Peyer's patch (tissue), 4 donors: ENCODE results near the gene FOXD2. TPM values are rescaled to one million over a fixed set of nuclear protein-coding genes. Genes with fewer than 3 reads are reported as not detected.
A peak's percentile ranks its signal among the peaks of the same experiment; 100 is the strongest.

ENCODE experiments used
- DNase-seq, 3 donors: peaks; one replicate each; pipeline ENCODE4 v3.0.0-alpha.2; 2017 to 2019
- H3K27ac ChIP-seq, 4 donors: fragments of 200-600 bp; sonication (generic); one replicate each; pipeline ENCODE4 v1.5.1; 2016 to 2019
- H3K27me3 ChIP-seq, 2 donors: fragments of 200-600 bp; sonication (generic); one replicate each; pipeline ENCODE4 v1.5.1; 2019
- H3K36me3 ChIP-seq, 3 donors: fragments of 200-600 bp; sonication (generic); one replicate each; pipeline ENCODE4 v1.5.1; 2016 to 2019
- H3K4me1 ChIP-seq, 4 donors: fragments of 200-600 bp; sonication (generic); one replicate each; pipeline ENCODE4 v1.5.1; 2016 to 2019
- H3K4me3 ChIP-seq, 4 donors: fragments of 200-600 bp; sonication (generic); 1 replicate in 3 of 4; 2 replicates in 1 of 4; pipeline ENCODE4 v1.5.1; 2016 to 2019; ENCODE audit warnings: mild to moderate bottlenecking in 1 of 4
- H3K9me3 ChIP-seq, 4 donors: fragments of 200-600 bp; sonication (generic); one replicate each; pipeline ENCODE4 v1.5.1; 2016 to 2019; ENCODE audit warnings: mild to moderate bottlenecking in 1 of 4
- CTCF ChIP-seq, 6 experiments: fragments of 450-650 bp in 4 of 6; fragments of 200-600 bp in 2 of 6; sonication (generic) in 1 of 6; IDR thresholded peaks; one replicate each; pipeline ENCODE4 v1.5.1; 2017 to 2019; ENCODE audit warnings: antibody characterized with exemption in 6 of 6, mild to moderate bottlenecking in 3 of 6, moderate library complexity in 1 of 6
- POLR2A ChIP-seq, 2 donors: fragments of 450-650 bp; IDR thresholded peaks; one replicate each; pipeline ENCODE4 v1.5.1; 2017; ENCODE audit warnings: antibody characterized with exemption in 2 of 2, mild to moderate bottlenecking in 2 of 2, moderate library complexity in 2 of 2
- total RNA-seq, 4 donors: library from RNA; depleted of rRNA; stranded (reverse); fragments of >200 nt; gene quantifications; one replicate each; pipeline ENCODE4 v1.1.0, GENCODE V29; 2016

FOXD2 gene
- total RNA-seq, 4 donors from 2014 or later: 1.1 to 1.5 (median 1.3) TPM; not detected in 1

- peak overlapping the region in 2 of 4 donors; percentile 29 to 48 for H3K4me3 ChIP-seq
- no peaks in the 10 kb centered on the region for H3K36me3 ChIP-seq
- H3K9me3 ChIP-seq: no peaks in the 10 kb centered on the region
- H3K27ac ChIP-seq: no peak overlapping the region
- DNase-seq: no peak
- peaks cover 0 to 22% of the 10 kb centered on the region in 2 donors for H3K27me3 ChIP-seq
- TF ChIP-seq POLR2A (IDR thresholded peaks at IDR 0.05) (no peak), CTCF (IDR thresholded peaks at IDR 0.05) (no peak)
- H3K4me1 ChIP-seq: peaks cover 0 to 5% (median 0%) of the 10 kb centered on the region in 4 donors
Observed at GRCh38 chr1:47416319-47417169, 21.3 kb upstream of the FOXD2 start.

- Histone ChIP-seq H3K9me3 (no peaks in the 10 kb centered on the region), H3K36me3 (no peaks in the 10 kb centered on the region), H3K27me3 (peaks cover 0 to 22% of the 10 kb centered on the region in 2 donors), H3K4me3 (peak overlapping the region in 2 of 4 donors; percentile 29 to 48), H3K4me1 (peaks cover 0 to 5% (median 0%) of the 10 kb centered on the region in 4 donors), H3K27ac (no peak overlapping the region)
- DNase-seq: no peak
- TF ChIP-seq CTCF (IDR thresholded peaks at IDR 0.05): no peak
- TF ChIP-seq POLR2A (IDR thresholded peaks at IDR 0.05): no peak
Observed at GRCh38 chr1:47417170-47418044, 20.4 kb upstream of the FOXD2 start.

- no peak for DNase-seq
- TF ChIP-seq CTCF (IDR thresholded peaks at IDR 0.05) (no peak), POLR2A (IDR thresholded peaks at IDR 0.05) (no peak)
- Histone ChIP-seq H3K27ac (no peak overlapping the region), H3K27me3 (peaks cover 0 to 22% of the 10 kb centered on the region in 2 donors), H3K4me3 (no peak overlapping the region), H3K36me3 (no peaks in the 10 kb centered on the region), H3K9me3 (no peaks in the 10 kb centered on the region), H3K4me1 (peaks cover 0 to 5% (median 0%) of the 10 kb centered on the region in 4 donors)
Observed at GRCh38 chr1:47418122-47418521, 19.7 kb upstream of the FOXD2 start.

- H3K27ac ChIP-seq: no peak overlapping the region
- H3K4me1 ChIP-seq: peaks cover 0 to 5% (median 0%) of the 10 kb centered on the region in 4 donors
- H3K4me3 ChIP-seq: no peak overlapping the region
- DNase-seq: no peak
- no peaks in the 10 kb centered on the region for H3K9me3 ChIP-seq
- peaks cover 0 to 22% of the 10 kb centered on the region in 2 donors for H3K27me3 ChIP-seq
- no peaks in the 10 kb centered on the region for H3K36me3 ChIP-seq
- TF ChIP-seq CTCF (IDR thresholded peaks at IDR 0.05) (no peak), POLR2A (IDR thresholded peaks at IDR 0.05) (no peak)
Observed at GRCh38 chr1:47418681-47419325, 19.0 kb upstream of the FOXD2 start.

GRCh38 chr1:47420547-47420946 is 17.3 kb upstream of the FOXD2 start:
- no peak for DNase-seq
- TF ChIP-seq POLR2A (IDR thresholded peaks at IDR 0.05): no peak
- TF ChIP-seq CTCF (IDR thresholded peaks at IDR 0.05): no peak
- Histone ChIP-seq H3K27me3 (peaks cover 0 to 19% of the 10 kb centered on the region in 2 donors), H3K27ac (no peak overlapping the region), H3K4me3 (no peak overlapping the region), H3K36me3 (no peaks in the 10 kb centered on the region), H3K4me1 (peaks cover 0 to 5% (median 0%) of the 10 kb centered on the region in 4 donors), H3K9me3 (no peaks in the 10 kb centered on the region)
